ENCODE results near the gene GRIK4.

- TF ChIP-seq CTCF (IDR thresholded peaks at IDR 0.05; ENCODE audit: extremely low read depth in 1 of 2, insufficient read depth in 1 of 2, low read depth in 1 of 2, low read length in 2 of 2) = no peak
- no peak for TF ChIP-seq POLR2A (IDR thresholded peaks at IDR 0.05; ENCODE audit: low read depth, low read length)
These were observed 58.3 kb downstream of the GRIK4 start for GRCh38 chr11:120569861-120570260.
